ENCODE results near the gene HABP4.

- TF ChIP-seq, protein P1, sequence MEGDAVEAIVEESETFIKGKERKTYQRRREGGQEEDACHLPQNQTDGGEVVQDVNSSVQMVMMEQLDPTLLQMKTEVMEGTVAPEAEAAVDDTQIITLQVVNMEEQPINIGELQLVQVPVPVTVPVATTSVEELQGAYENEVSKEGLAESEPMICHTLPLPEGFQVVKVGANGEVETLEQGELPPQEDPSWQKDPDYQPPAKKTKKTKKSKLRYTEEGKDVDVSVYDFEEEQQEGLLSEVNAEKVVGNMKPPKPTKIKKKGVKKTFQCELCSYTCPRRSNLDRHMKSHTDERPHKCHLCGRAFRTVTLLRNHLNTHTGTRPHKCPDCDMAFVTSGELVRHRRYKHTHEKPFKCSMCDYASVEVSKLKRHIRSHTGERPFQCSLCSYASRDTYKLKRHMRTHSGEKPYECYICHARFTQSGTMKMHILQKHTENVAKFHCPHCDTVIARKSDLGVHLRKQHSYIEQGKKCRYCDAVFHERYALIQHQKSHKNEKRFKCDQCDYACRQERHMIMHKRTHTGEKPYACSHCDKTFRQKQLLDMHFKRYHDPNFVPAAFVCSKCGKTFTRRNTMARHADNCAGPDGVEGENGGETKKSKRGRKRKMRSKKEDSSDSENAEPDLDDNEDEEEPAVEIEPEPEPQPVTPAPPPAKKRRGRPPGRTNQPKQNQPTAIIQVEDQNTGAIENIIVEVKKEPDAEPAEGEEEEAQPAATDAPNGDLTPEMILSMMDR (IDR thresholded peaks at IDR 0.05), result no peak
- TF ChIP-seq EP300 (IDR thresholded peaks at IDR 0.05), result no peak
Observed at GRCh38 chr9:96436063-96436455, 13.9 kb upstream of the HABP4 start.
